Right ventricle myocardium inferior (tissue), 1 donor: ENCODE results near the gene SMOC2. TPM values are rescaled to one million over a fixed set of nuclear protein-coding genes. Genes with fewer than 3 reads are reported as not detected.

ENCODE experiments used
- ATAC-seq: fragments of 200-7000 bp; cut with Tn5 transposase; one replicate; pipeline ENCODE4 v1.9.1; 2020; ENCODE audit warnings: mild to moderate bottlenecking, moderate library complexity
- DNase-seq: peaks from one replicate; pipeline ENCODE4 v3.0.0; 2021; ENCODE audit errors: missing footprints
- intact Hi-C: fragments of 100-400 bp; cut with DNase I; formaldehyde crosslinking; loops from one replicate; pipeline ENCODE4 v1.11.0; 2022
- long read RNA-seq: library from polyadenylated mRNA; unstranded; transcript quantifications from one replicate; pipeline ENCODE4 v2.0.0, GENCODE V29; 2021
- total RNA-seq: library from RNA; stranded (reverse); fragmentation: NEBNext Ultra II Directional; extraction: Animal tissue kit (Norgen Biotek cat#: 25700); gene quantifications from one replicate; pipeline ENCODE4 v1.2.1, GENCODE V29; 2021
- donor health status: DM: no; HTN: yes; CAD: no; lungs with severe emphysema.

SMOC2 gene, protein sequence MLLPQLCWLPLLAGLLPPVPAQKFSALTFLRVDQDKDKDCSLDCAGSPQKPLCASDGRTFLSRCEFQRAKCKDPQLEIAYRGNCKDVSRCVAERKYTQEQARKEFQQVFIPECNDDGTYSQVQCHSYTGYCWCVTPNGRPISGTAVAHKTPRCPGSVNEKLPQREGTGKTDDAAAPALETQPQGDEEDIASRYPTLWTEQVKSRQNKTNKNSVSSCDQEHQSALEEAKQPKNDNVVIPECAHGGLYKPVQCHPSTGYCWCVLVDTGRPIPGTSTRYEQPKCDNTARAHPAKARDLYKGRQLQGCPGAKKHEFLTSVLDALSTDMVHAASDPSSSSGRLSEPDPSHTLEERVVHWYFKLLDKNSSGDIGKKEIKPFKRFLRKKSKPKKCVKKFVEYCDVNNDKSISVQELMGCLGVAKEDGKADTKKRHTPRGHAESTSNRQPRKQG
- total RNA-seq = 16.4 TPM
- long read RNA-seq, transcript SMOC2-202 (13 exons, 3,117 nt) = major isoform, 8 of 11 reads
- long read RNA-seq, partial matches to known transcripts = 1 of 11 reads
- long read RNA-seq, other reads (novel, unspliced or antisense) = 1 of 11 reads

DNA sequence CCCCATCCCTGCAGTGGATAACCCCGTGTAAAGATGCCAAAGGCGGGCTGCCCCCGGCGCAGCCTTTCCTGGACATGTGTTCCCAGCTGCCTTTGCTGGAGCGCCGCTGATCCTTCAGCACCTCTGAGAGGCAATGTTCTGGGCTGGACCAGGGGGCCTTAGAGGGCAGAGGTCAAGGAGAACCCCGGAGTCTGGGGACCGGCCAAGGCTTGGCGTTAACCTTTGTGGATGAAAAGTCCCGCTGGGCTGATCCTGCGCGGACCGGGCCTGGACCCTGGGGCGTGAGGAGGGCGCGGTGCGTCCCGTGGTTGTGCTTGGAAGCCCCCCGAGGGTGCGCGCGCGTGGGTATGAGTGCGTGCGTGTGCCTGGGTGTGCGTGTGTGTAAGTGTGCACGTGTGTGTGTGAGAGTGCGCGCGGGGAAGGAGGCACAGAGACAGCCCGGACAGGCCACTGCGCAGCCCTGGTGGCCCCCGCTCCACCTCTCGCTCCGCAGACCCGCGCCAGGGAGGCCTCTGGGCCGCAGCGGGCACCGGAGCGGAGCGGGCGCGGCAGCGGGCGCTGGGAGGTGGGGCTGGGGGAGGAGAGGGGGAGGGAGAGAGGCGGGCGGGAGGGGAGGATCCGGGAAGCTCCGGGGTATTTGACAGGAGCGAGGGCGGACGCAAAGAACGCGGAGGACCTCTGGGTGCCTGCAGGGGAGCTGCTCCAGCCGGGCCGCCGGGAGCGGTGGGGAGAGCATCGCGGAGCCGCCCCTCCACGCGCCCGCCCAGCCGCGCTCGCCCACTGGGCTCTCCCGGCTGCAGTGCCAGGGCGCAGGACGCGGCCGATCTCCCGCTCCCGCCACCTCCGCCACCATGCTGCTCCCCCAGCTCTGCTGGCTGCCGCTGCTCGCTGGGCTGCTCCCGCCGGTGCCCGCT lies at the start of gene SMOC2:
Gene SMOC2 (plus strand): TSS at position 665 of the 914 bp plus-strand sequence. CDS start 187 bp downstream, at position 852.
- intact Hi-C loops = no loop called here
- no peak for DNase-seq
- ATAC-seq = peak; percentile 84

DNA sequence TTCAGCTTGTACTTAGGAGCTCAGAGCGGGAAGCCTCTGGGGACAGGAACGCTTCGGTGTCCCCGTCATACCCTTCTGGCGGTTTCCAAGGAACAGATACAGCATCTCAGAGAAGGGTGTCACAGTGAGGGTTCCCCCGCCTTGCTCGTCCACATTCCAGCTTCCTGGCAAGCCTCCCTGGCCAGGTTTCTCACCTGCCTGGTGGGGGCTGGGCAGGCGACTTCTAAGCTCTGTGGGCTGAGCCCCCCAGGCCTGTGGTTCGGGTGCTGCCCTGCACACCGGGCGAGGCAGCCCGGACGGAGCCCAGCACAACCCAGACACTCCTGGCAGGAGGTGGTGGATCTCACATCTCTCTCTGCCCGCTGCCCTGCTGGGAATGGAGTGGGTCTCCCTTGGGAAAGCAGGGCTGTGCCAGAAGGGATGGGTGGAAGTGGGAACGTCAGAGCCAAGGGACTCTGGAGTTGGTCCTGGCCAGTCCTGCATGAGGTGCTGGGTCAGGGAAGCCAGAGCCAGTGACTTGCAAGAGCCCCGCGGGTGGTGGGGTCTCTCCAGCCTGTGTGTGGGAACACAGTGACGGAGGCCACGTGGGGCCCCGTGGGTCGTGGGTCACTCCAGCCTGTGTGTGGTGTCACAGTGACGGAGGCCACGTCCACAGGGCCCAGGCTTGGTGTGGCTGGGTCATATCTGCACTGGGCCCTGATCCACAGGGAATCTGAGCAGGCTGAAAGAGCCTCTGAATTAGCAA lies 47.7 kb upstream of the SMOC2 start:
- DNase-seq = no peak
- no peak for ATAC-seq
- intact Hi-C loops = no loop called here

DNA sequence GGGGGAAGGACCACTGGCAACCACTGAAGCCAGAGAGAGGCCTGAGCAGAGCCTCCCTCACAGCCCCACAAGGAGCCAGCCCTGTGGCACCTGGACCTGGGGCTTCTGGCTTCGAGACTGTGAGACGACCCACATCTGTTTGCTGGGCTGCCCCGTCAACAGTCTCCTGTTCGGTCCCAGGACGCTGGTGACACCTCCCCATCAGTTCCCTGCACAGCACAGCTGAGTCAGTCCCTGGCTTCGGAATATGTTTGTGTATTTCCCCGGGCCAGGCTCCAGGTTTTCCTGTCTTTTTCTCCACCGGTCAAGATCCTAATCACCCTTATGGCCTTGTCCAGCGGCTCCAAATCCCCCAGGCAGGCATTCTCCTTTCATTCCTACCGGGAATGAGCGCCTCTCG lies 46.4 kb upstream of the SMOC2 start:
- intact Hi-C loops = no loop called here
- ATAC-seq (peak; percentile 38), DNase-seq (no peak)

DNA sequence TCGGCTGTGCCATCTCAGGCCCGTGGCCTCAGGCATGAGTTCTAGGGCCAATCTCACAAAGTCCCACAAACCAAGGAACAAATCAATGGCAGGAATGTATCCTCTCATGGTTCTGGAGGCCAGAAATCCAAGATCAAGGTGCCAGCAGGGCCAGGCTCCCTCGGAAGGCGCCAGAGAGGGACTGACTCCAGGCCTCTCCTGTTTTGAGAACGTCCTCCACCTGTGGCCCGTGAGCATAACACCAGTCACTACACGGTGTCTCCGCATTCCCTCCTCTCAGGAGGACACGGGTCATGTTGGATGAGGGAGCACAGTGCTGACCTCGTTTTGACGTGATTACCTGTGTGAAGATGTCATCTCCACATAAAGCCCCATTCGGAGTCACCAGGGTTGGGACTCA lies 45.0 kb upstream of the SMOC2 start:
- intact Hi-C loops = no loop called here
- ATAC-seq (no peak), DNase-seq (no peak)

DNA sequence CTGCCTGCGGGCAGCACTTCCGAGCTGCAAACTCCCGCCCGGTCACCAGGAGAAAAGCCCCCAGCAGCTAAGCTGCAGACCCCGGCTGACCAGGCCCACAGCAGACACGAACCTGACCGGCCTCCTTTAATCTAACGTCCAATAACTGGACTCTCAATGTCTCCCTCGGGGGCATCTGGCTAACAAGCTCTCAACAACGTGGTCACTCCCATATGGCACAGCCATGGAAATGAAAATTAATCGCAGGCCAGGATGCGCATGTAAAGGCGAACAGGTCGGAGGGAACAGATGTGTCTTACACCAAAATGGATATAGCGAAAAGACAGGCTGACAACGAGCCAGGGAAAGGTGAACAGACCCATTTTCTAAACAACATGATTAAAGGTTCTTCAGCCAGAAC lies 44.4 kb upstream of the SMOC2 start:
- no peak for DNase-seq
- intact Hi-C loops = no loop called here
- ATAC-seq = no peak

DNA sequence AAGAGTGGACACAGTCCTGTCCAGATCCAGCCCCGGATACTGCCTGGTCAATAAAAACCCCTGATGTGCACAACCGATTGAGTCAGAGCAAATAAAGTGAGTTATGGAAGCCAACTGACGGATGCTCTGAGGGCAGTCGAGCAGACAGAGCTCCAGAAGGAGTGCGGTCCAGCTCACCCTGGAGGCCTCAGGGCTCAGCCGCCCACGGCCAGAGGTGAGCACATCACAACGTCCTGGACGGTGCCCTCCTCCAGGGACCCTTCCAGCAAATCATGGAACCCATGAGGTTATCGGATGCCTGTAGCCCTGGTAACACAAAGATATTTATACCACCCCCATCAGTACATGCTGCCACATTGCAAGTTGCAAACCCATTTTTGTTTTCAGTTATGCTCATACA lies 44.0 kb upstream of the SMOC2 start:
- DNase-seq (no peak), ATAC-seq (no peak)
- intact Hi-C loops = no loop called here

DNA sequence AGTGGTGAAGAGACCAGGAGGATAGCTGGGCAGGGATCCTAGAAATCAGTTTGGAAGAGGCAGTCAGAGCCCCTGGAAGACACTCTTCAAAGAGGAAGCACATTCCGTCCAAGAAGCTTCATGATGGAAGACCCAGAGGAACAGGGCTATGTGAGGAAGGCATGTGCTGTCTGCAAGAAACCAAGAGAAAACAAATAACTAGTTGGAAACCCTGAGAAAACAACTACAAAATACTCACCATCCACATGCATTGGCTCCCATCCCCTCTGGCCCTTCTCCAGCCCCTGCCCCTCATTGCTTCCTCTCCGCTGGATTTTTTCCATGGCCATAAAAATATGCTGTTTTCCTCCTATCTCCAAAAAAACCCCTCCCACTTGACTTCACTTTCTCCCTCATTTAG lies 40.9 kb upstream of the SMOC2 start:
- ATAC-seq (peak; percentile 40), DNase-seq (no peak)
- intact Hi-C loops = no loop called here

DNA sequence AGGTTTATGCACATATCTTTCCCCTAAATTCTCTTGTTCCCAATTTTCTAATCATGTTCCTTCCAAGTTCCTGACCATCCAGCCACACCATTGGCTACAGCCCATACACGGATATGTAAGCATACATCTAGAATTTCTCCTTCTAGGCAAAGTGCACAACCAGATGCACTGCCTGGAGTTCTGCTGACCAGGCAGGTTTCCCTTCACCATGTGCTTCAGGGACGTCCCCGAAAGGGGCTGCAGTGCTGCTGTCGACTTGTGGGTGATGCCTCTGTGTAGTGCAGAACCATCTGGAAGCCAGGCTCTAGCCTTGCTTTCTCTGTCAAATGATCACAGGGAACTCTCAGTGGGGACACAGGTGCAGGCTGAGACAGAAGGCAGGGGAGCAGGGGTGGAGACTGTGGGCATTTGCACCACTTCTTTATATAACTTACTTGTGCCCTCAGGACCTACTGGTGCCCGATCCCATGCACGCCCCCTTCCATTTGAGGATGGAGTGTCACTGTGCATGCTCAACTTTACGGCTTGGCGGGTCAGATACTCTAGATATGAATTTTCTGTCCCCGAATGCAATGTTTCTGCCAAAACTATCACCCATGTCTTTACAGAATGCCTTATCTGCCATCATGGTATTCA lies 37.5 kb upstream of the SMOC2 start:
- DNase-seq = no peak
- intact Hi-C loops = no loop called here
- ATAC-seq = no peak

DNA sequence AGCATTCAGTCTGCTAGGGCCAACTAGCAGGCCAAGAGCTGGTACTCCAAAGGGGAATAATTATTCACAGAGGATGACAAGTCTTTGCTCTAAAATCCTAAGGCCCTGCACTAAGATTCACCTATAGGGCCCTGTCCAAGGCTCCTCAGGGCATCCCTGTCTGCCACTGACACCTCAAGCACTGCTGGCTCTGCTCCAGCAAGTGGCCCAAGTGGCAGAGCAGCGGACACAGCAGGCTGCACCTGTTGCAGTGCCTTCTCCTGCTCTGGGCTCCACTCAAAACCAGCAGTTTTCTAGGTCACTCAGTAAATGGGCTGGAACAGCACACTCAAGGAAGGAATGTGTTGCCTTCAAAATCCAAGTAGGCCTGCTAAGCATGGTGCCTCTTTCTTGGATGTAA lies 36.4 kb upstream of the SMOC2 start:
- intact Hi-C loops = no loop called here
- no peak for ATAC-seq

DNA sequence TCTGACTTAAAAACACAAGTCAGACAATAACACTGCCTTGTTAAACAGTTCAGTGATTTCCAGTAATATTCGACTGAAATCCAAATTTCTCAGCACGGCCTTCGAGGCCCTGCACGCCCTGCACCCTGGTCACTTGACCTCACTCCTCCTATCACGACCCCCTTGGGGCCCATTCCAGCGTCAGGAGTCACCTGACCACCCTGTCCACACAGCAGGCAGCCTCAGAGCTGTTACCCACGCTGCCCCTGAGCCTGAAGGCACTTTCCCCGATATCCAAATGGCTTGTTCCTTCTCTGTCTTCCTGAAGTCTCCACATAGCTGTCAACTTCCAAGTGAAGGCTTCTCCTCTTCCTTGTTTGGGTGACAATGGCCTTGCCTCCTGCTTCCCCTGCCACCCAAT lies 33.1 kb upstream of the SMOC2 start:
- intact Hi-C loops = no loop called here
- no peak for DNase-seq
- no peak for ATAC-seq

More for the DNA sequence above, 36.4 kb upstream of the SMOC2 start:
- DNase-seq = no peak

DNA sequence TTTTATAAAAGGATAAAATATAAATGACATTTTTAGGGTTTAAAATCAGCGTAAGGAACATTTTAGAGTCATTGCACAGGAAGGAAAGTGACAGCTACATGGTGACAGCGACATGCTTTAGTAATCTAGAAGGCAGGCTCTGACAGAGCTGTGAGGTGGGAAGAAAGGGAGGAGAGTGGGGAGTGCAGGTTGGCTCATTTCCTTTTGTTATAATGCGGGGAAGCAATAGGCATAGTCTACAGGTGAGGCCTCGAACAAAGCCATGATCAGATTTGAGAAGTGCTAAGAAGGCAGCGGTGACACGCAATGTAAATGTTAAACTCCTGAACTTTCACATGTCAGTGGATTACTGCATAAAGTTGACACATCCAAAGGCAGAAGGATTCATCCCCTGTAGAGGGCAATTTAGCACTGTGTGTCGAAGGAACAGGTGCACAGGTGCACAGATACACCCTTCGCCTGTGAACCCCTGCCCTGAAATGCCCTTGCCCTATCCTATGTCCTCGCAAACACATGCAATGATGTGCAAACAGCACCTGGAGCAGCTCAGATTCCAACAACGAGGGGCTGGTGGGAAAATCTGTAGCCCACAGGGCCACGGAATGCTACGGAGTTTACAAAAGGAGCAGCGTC lies 32.4 kb upstream of the SMOC2 start:
- intact Hi-C loops = no loop called here
- ATAC-seq (no peak), DNase-seq (no peak)

DNA sequence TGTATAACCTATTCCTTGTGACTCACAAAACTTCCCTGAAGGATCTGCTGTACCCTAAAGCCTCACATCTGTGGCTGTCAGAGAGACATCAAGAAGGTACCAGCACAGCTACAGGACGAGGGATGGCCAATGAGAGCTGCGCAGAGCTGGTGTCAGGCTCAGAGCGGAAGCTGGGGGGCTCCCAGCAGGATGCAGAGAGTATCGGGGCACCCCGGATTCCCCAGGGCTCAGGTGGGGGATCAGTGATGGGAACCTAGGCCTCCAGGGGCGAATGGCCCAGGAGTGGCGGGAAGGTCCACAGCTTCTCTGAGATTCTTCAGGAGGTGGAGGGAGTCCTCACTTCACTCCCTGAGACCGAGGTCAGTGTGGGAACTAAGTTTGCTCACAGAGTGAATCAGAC lies 30.9 kb upstream of the SMOC2 start:
- intact Hi-C loops = no loop called here
- ATAC-seq (no peak), DNase-seq (no peak)

DNA sequence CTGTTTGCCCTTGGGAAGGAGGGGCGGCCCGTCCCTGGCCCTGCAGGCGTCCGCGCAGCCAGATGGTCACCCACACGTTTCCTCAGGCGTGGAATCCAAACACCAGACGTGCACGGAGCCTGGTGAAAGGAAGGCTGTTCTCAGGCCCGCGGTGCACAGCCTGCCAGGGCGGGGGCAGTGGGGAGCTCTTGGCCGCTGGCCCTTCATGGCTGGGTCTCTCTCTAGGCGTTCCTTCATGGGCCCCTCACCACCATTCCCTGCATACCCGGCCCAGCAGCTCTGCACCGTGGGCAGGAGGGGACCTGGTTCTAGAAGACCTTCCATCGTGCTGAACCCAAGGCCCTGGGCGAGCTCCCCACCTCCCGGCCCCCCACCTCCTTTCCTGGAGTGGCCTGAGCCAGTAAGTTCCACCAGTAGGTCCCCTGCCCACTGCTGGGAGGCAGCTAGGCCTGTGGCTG lies 30.4 kb upstream of the SMOC2 start:
- intact Hi-C loops = no loop called here
- no peak for DNase-seq
- no peak for ATAC-seq

DNA sequence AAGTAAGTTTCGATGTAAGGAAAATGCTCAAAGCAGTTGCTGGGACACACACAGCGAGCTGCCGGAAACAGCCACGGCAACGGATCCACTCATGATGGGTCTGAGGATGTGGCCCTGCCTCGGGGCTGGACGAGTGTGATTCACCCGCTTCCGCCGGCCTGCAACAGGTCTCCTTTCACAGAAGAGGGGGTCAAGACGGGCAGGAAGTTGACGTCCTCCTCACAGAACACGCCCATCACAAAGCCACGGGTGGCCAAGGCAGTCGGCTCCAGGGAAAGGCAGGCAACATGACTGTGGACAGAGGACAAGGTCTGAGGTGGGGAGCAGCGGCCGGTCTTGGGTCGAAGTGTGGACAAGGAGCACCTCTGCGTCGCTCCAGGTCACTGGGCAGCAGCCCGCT lies 29.9 kb upstream of the SMOC2 start:
- ATAC-seq (no peak), DNase-seq (no peak)
- intact Hi-C loops = no loop called here

DNA sequence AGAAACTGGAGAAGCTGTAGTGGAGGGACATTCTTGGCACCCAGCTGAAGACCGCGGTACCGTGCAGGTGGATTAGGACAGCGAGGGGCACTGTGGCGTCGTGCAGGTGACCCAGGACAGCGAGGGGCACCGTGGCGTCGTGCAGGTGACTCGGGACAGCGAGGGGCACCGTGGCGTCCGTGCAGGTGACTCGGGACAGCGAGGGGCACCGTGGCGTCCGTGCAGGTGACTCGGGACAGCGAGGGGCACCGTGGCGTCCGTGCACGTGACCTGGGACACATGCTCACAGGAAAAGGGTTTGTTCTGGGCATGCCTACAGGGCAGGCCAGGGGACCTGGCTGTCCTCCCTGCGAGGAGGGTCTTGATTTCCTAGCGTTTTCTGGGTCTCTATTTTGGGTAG lies 29.2 kb upstream of the SMOC2 start:
- no peak for ATAC-seq
- DNase-seq = no peak
- intact Hi-C loops = no loop called here

DNA sequence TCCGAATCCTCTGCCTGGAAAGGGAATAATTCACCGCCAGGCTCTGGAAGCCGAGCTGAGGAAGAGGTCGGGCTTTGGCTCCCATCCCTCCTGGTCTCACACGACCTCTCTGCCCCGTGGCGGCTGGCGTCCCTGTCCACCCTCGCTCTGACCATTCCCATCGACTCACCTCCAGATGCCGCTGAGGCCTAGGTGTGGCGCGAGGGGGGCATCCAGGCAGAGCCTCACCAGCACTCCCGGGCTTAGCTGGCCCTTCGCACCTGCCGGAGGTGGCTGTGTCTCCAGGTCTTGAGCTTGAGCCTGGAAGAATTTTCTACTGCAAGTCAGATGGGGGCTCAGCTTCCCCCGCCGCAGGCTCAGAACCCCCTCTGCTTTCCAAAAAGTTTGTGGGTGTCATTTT lies 28.5 kb upstream of the SMOC2 start:
- no peak for DNase-seq
- intact Hi-C loops = no loop called here
- ATAC-seq = no peak

DNA sequence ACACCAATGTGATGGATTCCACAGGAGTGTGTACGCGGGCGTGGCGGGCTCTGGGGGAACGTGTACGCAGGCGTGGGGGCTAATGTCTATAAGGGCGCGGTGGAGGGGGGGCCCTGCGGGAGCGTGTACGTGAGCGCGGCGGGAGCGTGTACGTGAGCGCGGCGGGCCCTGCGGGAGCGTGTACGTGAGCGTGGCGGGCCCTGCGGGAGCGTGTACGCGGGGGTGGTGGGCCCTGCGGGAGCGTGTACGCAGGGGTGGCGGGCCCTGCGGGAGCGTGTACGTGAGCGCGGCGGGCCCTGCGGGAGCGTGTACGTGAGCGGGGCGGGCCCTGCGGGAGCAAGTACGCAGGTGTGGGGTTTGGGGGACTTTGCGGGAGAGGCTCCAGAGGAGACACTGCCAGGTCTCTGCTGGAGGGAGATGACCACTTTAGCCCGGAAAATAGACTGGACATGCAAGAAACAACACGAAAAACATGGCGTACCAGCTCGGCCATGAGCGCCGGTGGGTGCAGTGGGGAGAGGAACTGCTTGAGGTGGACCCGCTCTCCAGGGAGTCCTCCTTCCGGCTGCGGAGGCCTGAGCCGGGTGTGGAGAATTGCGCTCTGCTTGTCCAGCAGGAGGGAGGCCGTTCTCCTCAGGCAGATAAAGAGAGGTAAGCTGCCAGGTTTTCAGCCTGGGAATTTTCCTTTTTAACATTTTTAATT lies 27.8 kb upstream of the SMOC2 start:
- ATAC-seq = no peak
- intact Hi-C loops = no loop called here
- no peak for DNase-seq

DNA sequence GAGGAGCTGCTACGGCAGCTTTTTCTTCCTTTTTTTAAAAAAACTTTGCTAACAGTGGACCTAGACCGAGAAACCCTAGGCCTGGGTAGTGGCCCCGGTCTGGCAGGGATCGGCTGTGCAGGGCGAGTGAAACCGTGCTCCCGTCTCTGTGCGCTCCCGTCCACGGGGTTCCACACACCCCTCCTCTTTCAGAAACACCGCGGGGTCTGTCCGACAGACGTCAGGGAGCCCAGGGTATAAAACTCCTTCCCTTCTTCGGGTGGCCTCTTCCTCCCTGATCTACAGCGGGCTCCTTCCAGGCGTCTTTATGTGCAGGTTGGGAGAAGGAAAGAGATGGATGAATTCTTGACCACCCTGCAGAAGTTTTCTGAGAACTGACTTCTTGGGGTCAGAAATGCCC lies 27.1 kb upstream of the SMOC2 start:
- no peak for DNase-seq
- intact Hi-C loops = no loop called here
- ATAC-seq = no peak
